Mesodermal cell (in vitro differentiated cells): ENCODE measurements around the gene CLTB.

ENCODE experiments used
- H3K27ac ChIP-seq: 2 replicates; pipeline ENCODE4 v1.7.0; 2013; ENCODE audit warnings: mild to moderate bottlenecking, low read depth, low read length, moderate library complexity; ENCODE audit not compliant: severe bottlenecking
- H3K36me3 ChIP-seq: 2 replicates; pipeline ENCODE4 v1.7.1; 2013; ENCODE audit warnings: mild to moderate bottlenecking, low read length, moderate library complexity; ENCODE audit not compliant: control insufficient read depth, insufficient read depth
- H3K4me1 ChIP-seq: one replicate; pipeline ENCODE4 v1.7.1; 2013; ENCODE audit warnings: mild to moderate bottlenecking, low read length; ENCODE audit not compliant: insufficient read depth, control insufficient read depth, poor library complexity, severe bottlenecking
- H3K4me3 ChIP-seq: 2 replicates; pipeline ENCODE4 v1.7.0; 2013; ENCODE audit warnings: low read length, control low read depth, mild to moderate bottlenecking; ENCODE audit not compliant: insufficient read depth, poor library complexity, severe bottlenecking; ENCODE audit errors: extremely low read depth
- H3K9me3 ChIP-seq: 2 replicates; pipeline ENCODE4 v1.7.1; 2013; ENCODE audit warnings: mild to moderate bottlenecking, low read length, moderate library complexity; ENCODE audit not compliant: control insufficient read depth
- WGBS, 2 experiments: methylation state at CpG; one replicate each; pipeline ENCODE4 v1.1.5; 2013; ENCODE audit warnings: missing lambda C conversion rate in 2 of 2; ENCODE audit not compliant: insufficient coverage in 2 of 2; 5-methylcytosine and 5-hydroxymethylcytosine counted together

The CLTB gene

DNA sequence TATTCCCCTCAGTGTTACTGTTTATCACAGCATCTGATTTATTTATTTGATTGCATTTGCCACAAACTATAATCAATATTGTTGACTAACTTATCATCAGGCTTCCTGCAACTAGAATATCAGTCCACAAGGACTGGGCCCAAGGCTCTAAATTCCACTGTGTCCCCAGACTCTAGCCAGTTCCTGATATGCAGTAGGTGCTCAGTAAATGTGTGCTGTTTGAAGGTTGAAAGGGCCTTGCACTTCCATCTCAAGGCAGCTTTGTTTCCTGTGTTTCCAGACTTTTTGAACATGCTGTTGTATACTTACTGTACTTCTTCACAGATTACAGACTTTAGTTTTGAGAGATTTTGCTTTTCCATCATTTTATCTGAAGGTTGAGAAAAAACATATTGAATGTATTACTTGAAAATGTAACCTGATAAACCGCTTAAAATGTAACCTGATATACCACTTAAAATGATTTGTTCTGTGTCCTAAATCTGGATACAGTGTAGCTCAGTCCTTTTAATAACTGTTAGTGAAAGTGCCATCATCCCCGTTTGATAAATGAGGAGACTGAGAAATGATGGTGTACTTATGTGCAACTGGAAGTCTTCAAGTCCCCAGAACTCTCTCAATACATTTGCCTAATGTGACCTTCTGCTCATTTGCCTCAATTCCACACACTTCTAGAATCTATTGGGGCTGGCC lies 73.4 kb downstream of the CLTB start:
- Histone ChIP-seq H3K27ac (no peak overlapping the region), H3K36me3 (peaks cover 63% of the 10 kb centered on the region), H3K4me1 (no peaks in the 10 kb centered on the region), H3K4me3 (no peak overlapping the region), H3K9me3 (no peaks in the 10 kb centered on the region)
- WGBS, 2 experiments = 92 to 100% methylated on average over 1 to 2 of the region's 2 CpGs
